OCI-LY1 (cell line): ENCODE measurements around the gene ARHGEF12.

ENCODE experiments used
- EZH2 ChIP-seq: fragments of 200-600 bp; sonication (generic), shearing (Covaris generic); IDR thresholded peaks from 2 replicates; pipeline ENCODE4 v1.8.0; 2017; ENCODE audit warnings: borderline replicate concordance, mixed run types, mild to moderate bottlenecking, antibody characterized with exemption, low read length, moderate library complexity, mixed read lengths
- TF ChIP-seq, protein P1 (sequence below): fragments of 200-600 bp; sonication (generic), shearing (Covaris generic); IDR thresholded peaks from 2 replicates; pipeline ENCODE4 v1.5.1; 2017; ENCODE audit warnings: mild to moderate bottlenecking, antibody characterized with exemption, low read length, moderate library complexity, mixed read lengths

DNA sequence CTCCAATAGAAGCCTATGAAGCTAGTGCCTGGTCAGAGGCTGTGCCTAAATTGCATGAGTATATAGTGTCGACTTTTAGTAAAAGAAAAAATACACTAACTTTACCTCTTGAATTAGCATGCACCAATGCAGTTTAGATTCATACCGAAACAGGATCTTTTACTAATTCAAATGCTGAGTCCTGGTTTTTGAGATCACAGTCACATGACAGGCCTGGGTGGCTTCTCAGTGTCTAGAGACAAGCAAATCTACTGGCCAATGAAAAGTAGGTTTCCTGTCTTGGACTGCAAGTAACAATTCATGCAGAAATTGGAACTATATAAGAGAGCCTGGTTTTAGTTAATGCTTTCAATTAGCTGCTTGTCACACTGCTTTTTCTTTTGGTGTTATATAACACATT lies 7.2 kb downstream of the ARHGEF12 start:
- no peak for TF ChIP-seq EZH2
- TF ChIP-seq, protein P1, sequence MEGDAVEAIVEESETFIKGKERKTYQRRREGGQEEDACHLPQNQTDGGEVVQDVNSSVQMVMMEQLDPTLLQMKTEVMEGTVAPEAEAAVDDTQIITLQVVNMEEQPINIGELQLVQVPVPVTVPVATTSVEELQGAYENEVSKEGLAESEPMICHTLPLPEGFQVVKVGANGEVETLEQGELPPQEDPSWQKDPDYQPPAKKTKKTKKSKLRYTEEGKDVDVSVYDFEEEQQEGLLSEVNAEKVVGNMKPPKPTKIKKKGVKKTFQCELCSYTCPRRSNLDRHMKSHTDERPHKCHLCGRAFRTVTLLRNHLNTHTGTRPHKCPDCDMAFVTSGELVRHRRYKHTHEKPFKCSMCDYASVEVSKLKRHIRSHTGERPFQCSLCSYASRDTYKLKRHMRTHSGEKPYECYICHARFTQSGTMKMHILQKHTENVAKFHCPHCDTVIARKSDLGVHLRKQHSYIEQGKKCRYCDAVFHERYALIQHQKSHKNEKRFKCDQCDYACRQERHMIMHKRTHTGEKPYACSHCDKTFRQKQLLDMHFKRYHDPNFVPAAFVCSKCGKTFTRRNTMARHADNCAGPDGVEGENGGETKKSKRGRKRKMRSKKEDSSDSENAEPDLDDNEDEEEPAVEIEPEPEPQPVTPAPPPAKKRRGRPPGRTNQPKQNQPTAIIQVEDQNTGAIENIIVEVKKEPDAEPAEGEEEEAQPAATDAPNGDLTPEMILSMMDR = no peak
